Activated naive CD8-positive, alpha-beta T cell (primary cell): Measurements from ENCODE around the gene ARHGAP12.

Experiments
- H3K27ac Mint-ChIP-seq: one replicate; pipeline ENCODE4 v1.8.0; 2021; ENCODE audit warnings: mixed read lengths
- H3K27me3 Mint-ChIP-seq: one replicate; pipeline ENCODE4 v1.8.0; 2021; ENCODE audit warnings: mixed read lengths
- H3K36me3 Mint-ChIP-seq: one replicate; pipeline ENCODE4 v1.8.0; 2021; ENCODE audit warnings: mixed read lengths
- H3K4me1 Mint-ChIP-seq: one replicate; pipeline ENCODE4 v1.8.0; 2021; ENCODE audit warnings: low read depth, mixed read lengths
- H3K4me3 Mint-ChIP-seq: one replicate; pipeline ENCODE4 v1.8.0; 2021; ENCODE audit warnings: mild to moderate bottlenecking, mixed read lengths
- H3K9me3 Mint-ChIP-seq: one replicate; pipeline ENCODE4 v1.8.0; 2021; ENCODE audit warnings: low read depth, mixed read lengths

The ARHGAP12 gene

DNA sequence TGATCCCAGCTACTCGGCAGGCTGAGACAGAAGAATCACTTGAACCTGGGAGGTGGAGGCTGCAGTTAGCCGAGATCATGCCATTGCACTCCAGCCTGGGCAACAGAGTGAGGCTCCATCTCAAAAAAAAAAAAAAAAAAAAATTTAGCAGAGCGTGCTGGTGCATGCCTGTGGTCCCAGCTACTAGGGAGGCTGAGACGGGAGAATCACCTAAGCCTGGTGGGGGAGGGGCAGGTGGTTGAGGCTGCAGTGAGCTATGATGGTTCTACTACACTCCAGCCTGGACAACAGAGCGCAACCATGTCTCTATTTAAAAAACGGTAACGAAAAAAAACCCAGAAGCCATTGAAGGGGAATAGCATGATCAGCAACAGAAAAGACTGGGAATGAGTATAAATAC lies 89.9 kb downstream of the ARHGAP12 start:
- peaks cover 8% of the 10 kb centered on the region for H3K4me1 Mint-ChIP-seq
- H3K27ac Mint-ChIP-seq: no peak overlapping the region
- H3K27me3 Mint-ChIP-seq: no peaks in the 10 kb centered on the region
- H3K9me3 Mint-ChIP-seq: no peaks in the 10 kb centered on the region
- H3K4me3 Mint-ChIP-seq: no peak overlapping the region
- peaks cover 11% of the 10 kb centered on the region for H3K36me3 Mint-ChIP-seq

- H3K9me3 Mint-ChIP-seq: no peaks in the 10 kb centered on the region
- peaks cover 11% of the 10 kb centered on the region for H3K36me3 Mint-ChIP-seq
- peaks cover 10% of the 10 kb centered on the region for H3K4me1 Mint-ChIP-seq
- no peak overlapping the region for H3K4me3 Mint-ChIP-seq
- H3K27me3 Mint-ChIP-seq: no peaks in the 10 kb centered on the region
- H3K27ac Mint-ChIP-seq: peak overlapping the region; percentile 73
These were observed 90.6 kb downstream of the ARHGAP12 start for GRCh38 chr10:31838065-31838464.

- Mint-ChIP-seq H3K4me1 (peaks cover 6% of the 10 kb centered on the region), H3K27ac (no peak overlapping the region), H3K4me3 (no peak overlapping the region), H3K9me3 (no peaks in the 10 kb centered on the region), H3K36me3 (peaks cover 7% of the 10 kb centered on the region), H3K27me3 (no peaks in the 10 kb centered on the region)
These were observed 91.8 kb downstream of the ARHGAP12 start for GRCh38 chr10:31836569-31837406.

- Mint-ChIP-seq H3K4me1 (peaks cover 8% of the 10 kb centered on the region), H3K27ac (peak overlapping the region; percentile 28), H3K36me3 (peaks cover 8% of the 10 kb centered on the region), H3K9me3 (no peaks in the 10 kb centered on the region), H3K4me3 (no peak overlapping the region), H3K27me3 (no peaks in the 10 kb centered on the region)
These were observed 94.9 kb downstream of the ARHGAP12 start for GRCh38 chr10:31833753-31834152.

GRCh38 chr10:31832261-31832660 lies 96.4 kb downstream of the ARHGAP12 start:
- H3K27ac Mint-ChIP-seq: no peak overlapping the region
- no peaks in the 10 kb centered on the region for H3K27me3 Mint-ChIP-seq
- H3K9me3 Mint-ChIP-seq: no peaks in the 10 kb centered on the region
- H3K4me3 Mint-ChIP-seq: no peak overlapping the region
- peaks cover 8% of the 10 kb centered on the region for H3K4me1 Mint-ChIP-seq
- peaks cover 2% of the 10 kb centered on the region for H3K36me3 Mint-ChIP-seq

GRCh38 chr10:31830887-31831286 lies 97.7 kb downstream of the ARHGAP12 start:
- Mint-ChIP-seq H3K4me1 (peaks cover 8% of the 10 kb centered on the region), H3K4me3 (no peak overlapping the region), H3K27me3 (no peaks in the 10 kb centered on the region), H3K9me3 (no peaks in the 10 kb centered on the region), H3K36me3 (peaks cover 2% of the 10 kb centered on the region), H3K27ac (no peak overlapping the region)

DNA sequence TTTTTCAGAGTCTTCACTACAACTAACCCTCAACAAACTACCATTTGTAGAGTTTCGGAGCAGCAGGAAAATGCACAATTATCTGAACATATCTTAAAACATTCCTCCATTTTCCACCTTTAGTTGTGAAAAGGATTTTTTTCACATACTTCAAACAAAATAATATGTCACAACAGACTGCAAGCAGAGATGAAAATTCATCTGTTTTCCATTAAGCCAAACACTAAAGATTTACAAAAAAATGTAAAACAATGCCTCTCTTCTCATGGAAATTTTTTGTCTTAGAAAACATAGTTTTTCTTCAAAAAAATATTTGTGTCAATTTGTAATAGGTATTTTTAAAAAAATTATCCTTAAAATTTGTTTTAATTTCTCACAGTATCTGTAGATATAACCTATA lies 98.9 kb downstream of the ARHGAP12 start:
- no peaks in the 10 kb centered on the region for H3K27me3 Mint-ChIP-seq
- H3K9me3 Mint-ChIP-seq: no peaks in the 10 kb centered on the region
- H3K4me3 Mint-ChIP-seq: no peak overlapping the region
- H3K4me1 Mint-ChIP-seq: peaks cover 8% of the 10 kb centered on the region
- peaks cover 2% of the 10 kb centered on the region for H3K36me3 Mint-ChIP-seq
- no peak overlapping the region for H3K27ac Mint-ChIP-seq

DNA sequence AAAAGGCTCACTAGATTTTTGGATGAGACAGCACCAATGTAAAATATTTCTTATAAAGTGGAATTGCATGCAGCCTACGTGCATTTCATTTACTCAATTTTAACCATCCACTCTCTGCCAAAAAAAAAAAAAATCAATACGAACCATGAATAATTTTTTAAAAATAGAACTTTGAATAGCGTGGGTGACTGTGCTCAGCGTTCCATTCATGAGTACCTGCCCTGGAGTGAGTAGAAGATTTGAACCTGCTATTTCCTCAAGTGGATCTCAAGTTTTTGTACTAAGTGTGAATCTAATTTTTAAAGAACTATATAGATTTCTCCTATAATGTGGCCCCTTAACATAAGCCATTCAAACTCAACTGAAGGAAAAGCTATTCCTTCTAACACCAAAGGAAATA lies 105.3 kb downstream of the ARHGAP12 start:
- Mint-ChIP-seq H3K4me3 (no peak overlapping the region), H3K27me3 (no peaks in the 10 kb centered on the region), H3K9me3 (no peaks in the 10 kb centered on the region), H3K27ac (no peak overlapping the region), H3K36me3 (peaks cover 9% of the 10 kb centered on the region), H3K4me1 (no peaks in the 10 kb centered on the region)

GRCh38 chr10:31822616-31823318 lies 105.9 kb downstream of the ARHGAP12 start:
- H3K27me3 Mint-ChIP-seq: no peaks in the 10 kb centered on the region
- peaks cover 9% of the 10 kb centered on the region for H3K36me3 Mint-ChIP-seq
- no peak overlapping the region for H3K27ac Mint-ChIP-seq
- H3K4me1 Mint-ChIP-seq: no peaks in the 10 kb centered on the region
- no peak overlapping the region for H3K4me3 Mint-ChIP-seq
- no peaks in the 10 kb centered on the region for H3K9me3 Mint-ChIP-seq

DNA sequence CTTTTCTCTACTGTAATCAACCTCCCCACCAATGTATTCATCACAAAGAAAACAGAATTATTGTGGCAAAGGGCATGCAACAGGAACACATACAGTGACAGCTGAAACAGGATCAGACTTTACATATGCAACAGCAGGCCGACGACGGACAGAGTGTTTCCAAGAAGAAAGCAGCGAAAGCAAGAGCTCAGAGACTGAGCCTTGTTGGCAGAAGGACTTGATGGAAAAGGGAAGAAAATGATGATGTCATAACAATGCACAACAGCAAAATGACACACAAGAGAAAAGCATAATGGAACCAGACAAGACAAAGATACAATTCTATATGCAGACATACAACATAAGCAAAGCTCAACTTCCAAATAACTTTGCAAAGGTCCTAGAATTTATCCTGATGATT lies 106.5 kb downstream of the ARHGAP12 start:
- H3K4me1 Mint-ChIP-seq: no peaks in the 10 kb centered on the region
- H3K27ac Mint-ChIP-seq: no peak overlapping the region
- H3K27me3 Mint-ChIP-seq: no peaks in the 10 kb centered on the region
- no peak overlapping the region for H3K4me3 Mint-ChIP-seq
- peaks cover 9% of the 10 kb centered on the region for H3K36me3 Mint-ChIP-seq
- no peaks in the 10 kb centered on the region for H3K9me3 Mint-ChIP-seq

DNA sequence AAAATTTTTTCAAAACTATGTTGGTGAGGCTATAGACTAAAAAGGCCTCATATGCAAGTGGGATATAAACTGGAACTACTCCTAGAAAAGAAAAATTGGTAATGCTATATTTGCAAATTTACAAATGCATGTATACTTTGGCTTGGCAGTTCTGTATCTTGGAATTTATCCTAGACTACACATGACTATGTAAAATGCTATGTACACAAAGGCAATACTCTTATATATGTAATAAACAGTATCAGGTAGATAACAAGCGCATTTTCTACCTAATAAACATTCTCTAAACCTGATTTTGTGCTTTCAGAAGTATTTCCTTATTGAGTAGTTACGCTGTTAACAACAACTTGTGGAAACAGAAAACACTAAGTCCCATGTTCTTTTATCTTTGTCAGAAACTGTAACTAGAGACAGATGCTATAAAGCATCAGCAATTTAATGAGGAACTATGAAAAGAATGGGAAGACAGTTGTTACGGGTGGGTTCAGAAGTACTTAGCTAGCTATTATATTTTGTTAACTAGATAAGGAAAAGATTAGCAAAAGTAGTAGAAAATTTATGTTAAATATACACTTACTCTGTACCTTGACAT lies 107.8 kb downstream of the ARHGAP12 start:
- Mint-ChIP-seq H3K27me3 (no peaks in the 10 kb centered on the region), H3K4me1 (no peaks in the 10 kb centered on the region), H3K27ac (no peak overlapping the region), H3K36me3 (peaks cover 9% of the 10 kb centered on the region), H3K9me3 (no peaks in the 10 kb centered on the region), H3K4me3 (no peak overlapping the region)

DNA sequence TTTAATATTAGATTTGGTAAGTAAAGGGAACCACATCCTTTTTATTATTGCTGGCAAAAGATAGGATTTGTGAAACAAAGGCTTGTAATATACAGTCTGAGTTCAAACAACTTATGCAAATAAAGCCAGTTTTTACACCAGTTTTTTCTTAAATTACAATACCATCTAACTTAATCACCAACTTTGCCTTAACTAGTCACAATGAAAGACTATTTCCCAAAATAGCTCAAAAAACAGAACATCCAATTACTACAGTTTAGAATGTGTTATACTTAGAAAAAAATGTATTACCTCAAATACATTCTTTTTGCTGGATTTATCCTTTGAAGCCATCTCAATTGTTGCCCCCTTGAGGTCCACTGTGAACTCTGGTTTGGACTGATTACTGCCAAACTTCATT lies 108.5 kb downstream of the ARHGAP12 start:
- Mint-ChIP-seq H3K27ac (no peak overlapping the region), H3K36me3 (peaks cover 9% of the 10 kb centered on the region), H3K27me3 (no peaks in the 10 kb centered on the region), H3K9me3 (no peaks in the 10 kb centered on the region), H3K4me1 (no peaks in the 10 kb centered on the region), H3K4me3 (no peak overlapping the region)

- Mint-ChIP-seq H3K4me1 (no peaks in the 10 kb centered on the region), H3K9me3 (no peaks in the 10 kb centered on the region), H3K4me3 (no peak overlapping the region), H3K36me3 (peaks cover 9% of the 10 kb centered on the region), H3K27ac (no peak overlapping the region), H3K27me3 (no peaks in the 10 kb centered on the region)
These were observed 109.2 kb downstream of the ARHGAP12 start for GRCh38 chr10:31819391-31819820.

DNA sequence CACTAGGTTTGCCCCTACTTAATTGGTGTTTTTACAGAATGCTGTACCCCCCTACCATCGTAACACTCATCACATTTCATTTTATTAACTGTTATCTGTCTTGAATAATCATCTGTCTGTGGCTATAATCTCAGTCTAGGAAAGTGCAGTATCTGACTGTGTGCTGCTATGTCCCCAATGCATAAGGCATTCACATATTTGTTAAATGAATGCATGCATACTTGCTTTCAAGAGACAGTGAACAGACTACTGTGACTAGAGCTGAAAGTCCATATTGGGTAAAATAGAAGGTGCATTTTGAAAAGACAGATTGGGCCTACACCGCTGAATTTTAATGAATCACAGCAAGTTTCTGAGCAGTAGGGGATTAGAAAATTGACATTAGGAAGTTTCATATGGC lies 112.3 kb downstream of the ARHGAP12 start:
- Mint-ChIP-seq H3K4me1 (no peaks in the 10 kb centered on the region), H3K36me3 (peaks cover 6% of the 10 kb centered on the region), H3K4me3 (no peak overlapping the region), H3K9me3 (no peaks in the 10 kb centered on the region), H3K27me3 (no peaks in the 10 kb centered on the region), H3K27ac (no peak overlapping the region)
